OCI-LY3 (cell line): Measurements from ENCODE around the gene UMAD1.

Experiments used
- H2AFZ ChIP-seq: fragments of 200-600, 300-600 bp; shearing (Covaris generic); 2 replicates; pipeline ENCODE4 v1.6.0; 2014; ENCODE audit warnings: antibody characterized with exemption, low read depth, low read length
- H3K27ac ChIP-seq: fragments of 200-600, 300-600 bp; sonication (generic); 2 replicates; pipeline ENCODE4 v1.5.1; 2014; ENCODE audit warnings: mild to moderate bottlenecking, low read length, moderate library complexity, mixed read lengths
- H3K27me3 ChIP-seq: fragments of 200-600, 300-600 bp; sonication (generic); 2 replicates; pipeline ENCODE4 v1.6.1; 2014; ENCODE audit warnings: low read depth, low read length, mixed read lengths
- H3K36me3 ChIP-seq: fragments of 200-600, 300-600 bp; sonication (generic); replicated peaks from 2 replicates; pipeline ENCODE3; 2014; ENCODE audit warnings: low read depth, low read length, mixed read lengths
- H3K4me1 ChIP-seq: fragments of 300-600, 200-600 bp; sonication (generic); 2 replicates; pipeline ENCODE4 v1.6.1; 2014; ENCODE audit warnings: low read length, mixed read lengths
- H3K4me2 ChIP-seq: fragments of 200-600, 300-600 bp; sonication (generic); 2 replicates; pipeline ENCODE4 v1.6.1; 2014; ENCODE audit warnings: low read length, mixed read lengths
- H3K4me3 ChIP-seq: fragments of 300-600, 200-600 bp; sonication (generic); 2 replicates; pipeline ENCODE4 v1.5.1; 2014; ENCODE audit warnings: antibody characterized with exemption, mild to moderate bottlenecking, low read length, moderate library complexity
- H3K79me2 ChIP-seq: fragments of 300-600, 200-600 bp; shearing (Covaris generic); 2 replicates; pipeline ENCODE4 v1.6.1; 2014; ENCODE audit warnings: mild to moderate bottlenecking, low read length, mixed read lengths
- H3K9ac ChIP-seq: fragments of 300-600, 200-600 bp; shearing (Covaris generic); 2 replicates; pipeline ENCODE4 v1.6.0; 2014; ENCODE audit warnings: mild to moderate bottlenecking, low read length, moderate library complexity
- H3K9me3 ChIP-seq: fragments of 200-600, 300-600 bp; shearing (Covaris generic); 2 replicates; pipeline ENCODE4 v1.6.1; 2014; ENCODE audit warnings: low read length, mixed read lengths; ENCODE audit not compliant: insufficient read depth
- H4K20me1 ChIP-seq: fragments of 200-600, 300-600 bp; sonication (generic); 2 replicates; pipeline ENCODE4 v1.6.1; 2016; ENCODE audit warnings: low read length, mixed read lengths; ENCODE audit not compliant: insufficient read depth
- EZH2phosphoT487 ChIP-seq: fragments of 200-600 bp; shearing (Covaris generic); IDR thresholded peaks from 2 replicates; pipeline ENCODE4 v1.6.1; 2018; ENCODE audit warnings: antibody characterized with exemption, mixed run types, low read depth
- TF ChIP-seq, protein P1 (sequence below): fragments of 200-600, 300-600 bp; sonication (generic); IDR thresholded peaks from 2 replicates; pipeline ENCODE4 v1.5.1; 2014; ENCODE audit warnings: antibody characterized with exemption, low read length, low read depth

UMAD1 gene

DNA sequence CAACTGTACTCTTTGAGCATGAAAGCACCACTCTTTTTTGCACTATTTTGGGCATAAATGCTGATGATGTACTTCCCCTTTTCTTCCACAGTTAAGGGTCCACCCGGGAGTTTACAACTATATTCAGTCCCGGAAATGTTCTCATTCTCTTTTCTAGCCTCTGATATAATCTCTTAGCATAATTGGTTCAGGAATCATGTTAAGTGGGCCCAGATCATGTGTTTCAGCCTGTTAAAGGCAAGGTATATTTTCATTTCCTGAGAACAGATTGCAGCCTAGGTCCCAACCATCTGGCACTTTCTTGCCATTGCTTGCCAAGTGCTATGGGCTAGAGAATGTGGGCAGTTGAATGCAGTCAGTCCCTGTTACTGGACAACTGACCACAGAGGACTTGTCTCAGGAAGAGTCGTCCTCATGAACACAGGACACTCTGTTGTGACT lies 216.6 kb downstream of the UMAD1 start:
- no peaks in the 10 kb centered on the region for H3K79me2 ChIP-seq
- H3K36me3 ChIP-seq, result no peaks in the 10 kb centered on the region
- H3K4me1 ChIP-seq, result peaks cover 5% of the 10 kb centered on the region; the same call in 1 of the 2 replicates
- H4K20me1 ChIP-seq, result no peaks in the 10 kb centered on the region
- no peaks in the 10 kb centered on the region for H3K9me3 ChIP-seq
- no peak overlapping the region for H2AFZ ChIP-seq
- H3K27me3 ChIP-seq, result no peaks in the 10 kb centered on the region
- no peak overlapping the region for H3K27ac ChIP-seq
- TF ChIP-seq, protein P1, sequence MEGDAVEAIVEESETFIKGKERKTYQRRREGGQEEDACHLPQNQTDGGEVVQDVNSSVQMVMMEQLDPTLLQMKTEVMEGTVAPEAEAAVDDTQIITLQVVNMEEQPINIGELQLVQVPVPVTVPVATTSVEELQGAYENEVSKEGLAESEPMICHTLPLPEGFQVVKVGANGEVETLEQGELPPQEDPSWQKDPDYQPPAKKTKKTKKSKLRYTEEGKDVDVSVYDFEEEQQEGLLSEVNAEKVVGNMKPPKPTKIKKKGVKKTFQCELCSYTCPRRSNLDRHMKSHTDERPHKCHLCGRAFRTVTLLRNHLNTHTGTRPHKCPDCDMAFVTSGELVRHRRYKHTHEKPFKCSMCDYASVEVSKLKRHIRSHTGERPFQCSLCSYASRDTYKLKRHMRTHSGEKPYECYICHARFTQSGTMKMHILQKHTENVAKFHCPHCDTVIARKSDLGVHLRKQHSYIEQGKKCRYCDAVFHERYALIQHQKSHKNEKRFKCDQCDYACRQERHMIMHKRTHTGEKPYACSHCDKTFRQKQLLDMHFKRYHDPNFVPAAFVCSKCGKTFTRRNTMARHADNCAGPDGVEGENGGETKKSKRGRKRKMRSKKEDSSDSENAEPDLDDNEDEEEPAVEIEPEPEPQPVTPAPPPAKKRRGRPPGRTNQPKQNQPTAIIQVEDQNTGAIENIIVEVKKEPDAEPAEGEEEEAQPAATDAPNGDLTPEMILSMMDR, result no peak
- TF ChIP-seq EZH2phosphoT487, result no peak
- H3K9ac ChIP-seq, result no peak overlapping the region
- H3K4me3 ChIP-seq, result no peak overlapping the region
- no peak overlapping the region for H3K4me2 ChIP-seq

DNA sequence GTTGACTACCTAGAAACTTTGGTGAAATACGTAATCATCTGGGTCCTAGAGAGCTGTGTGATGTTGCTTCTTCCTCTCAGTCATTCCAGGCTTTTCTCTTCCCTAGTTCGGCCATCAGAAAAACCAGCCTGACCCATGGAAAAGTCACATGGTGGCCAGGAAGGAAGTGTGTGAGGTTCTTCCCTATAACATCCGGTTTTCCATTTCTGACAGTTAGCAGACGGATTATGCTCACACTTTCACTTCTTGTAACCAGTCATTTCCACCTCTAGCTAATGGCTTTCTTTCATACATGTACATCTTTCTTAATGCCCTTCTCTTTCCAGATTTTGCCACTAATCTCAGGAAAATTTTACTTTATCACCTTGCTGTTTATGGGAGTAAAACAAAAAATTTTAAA lies 218.0 kb downstream of the UMAD1 start:
- H3K4me1 ChIP-seq, result peaks cover 5% of the 10 kb centered on the region; the same call in 1 of the 2 replicates
- no peak overlapping the region for H3K4me2 ChIP-seq
- no peaks in the 10 kb centered on the region for H3K27me3 ChIP-seq
- H2AFZ ChIP-seq, result no peak overlapping the region
- no peak overlapping the region for H3K9ac ChIP-seq
- H3K9me3 ChIP-seq, result no peaks in the 10 kb centered on the region
- no peak overlapping the region for H3K27ac ChIP-seq
- no peaks in the 10 kb centered on the region for H3K79me2 ChIP-seq
- no peaks in the 10 kb centered on the region for H3K36me3 ChIP-seq
- TF ChIP-seq, protein P1, result no peak
- no peak for TF ChIP-seq EZH2phosphoT487
- no peak overlapping the region for H3K4me3 ChIP-seq
- H4K20me1 ChIP-seq, result no peaks in the 10 kb centered on the region

DNA sequence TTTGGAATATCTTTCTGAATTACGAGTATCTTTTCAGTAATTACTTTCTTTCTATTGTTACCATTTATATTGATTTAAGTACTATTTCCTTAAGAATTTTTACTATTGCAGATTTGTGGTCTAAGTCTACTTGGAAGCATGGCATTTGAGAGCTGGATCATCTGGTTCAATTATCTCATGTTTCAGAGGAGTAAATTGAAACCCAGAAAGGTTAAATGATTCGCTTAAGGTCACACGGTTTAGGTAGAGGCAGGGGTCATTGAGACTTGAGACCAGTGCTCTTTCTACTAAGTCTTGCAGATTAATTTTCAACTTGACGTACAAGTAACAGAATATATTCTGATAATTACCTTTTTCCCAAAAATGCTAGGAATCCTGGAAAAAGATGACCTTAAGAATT lies 218.9 kb downstream of the UMAD1 start:
- H3K4me3 ChIP-seq, result no peak overlapping the region
- H3K27me3 ChIP-seq, result no peaks in the 10 kb centered on the region
- H2AFZ ChIP-seq, result no peak overlapping the region
- H3K36me3 ChIP-seq, result no peaks in the 10 kb centered on the region
- H4K20me1 ChIP-seq, result no peaks in the 10 kb centered on the region
- H3K27ac ChIP-seq, result no peak overlapping the region
- H3K4me1 ChIP-seq, result peaks cover 5% of the 10 kb centered on the region; the same call in 1 of the 2 replicates
- H3K9ac ChIP-seq, result no peak overlapping the region
- H3K9me3 ChIP-seq, result no peaks in the 10 kb centered on the region
- TF ChIP-seq, protein P1, result no peak
- TF ChIP-seq EZH2phosphoT487, result no peak
- no peaks in the 10 kb centered on the region for H3K79me2 ChIP-seq
- no peak overlapping the region for H3K4me2 ChIP-seq

DNA sequence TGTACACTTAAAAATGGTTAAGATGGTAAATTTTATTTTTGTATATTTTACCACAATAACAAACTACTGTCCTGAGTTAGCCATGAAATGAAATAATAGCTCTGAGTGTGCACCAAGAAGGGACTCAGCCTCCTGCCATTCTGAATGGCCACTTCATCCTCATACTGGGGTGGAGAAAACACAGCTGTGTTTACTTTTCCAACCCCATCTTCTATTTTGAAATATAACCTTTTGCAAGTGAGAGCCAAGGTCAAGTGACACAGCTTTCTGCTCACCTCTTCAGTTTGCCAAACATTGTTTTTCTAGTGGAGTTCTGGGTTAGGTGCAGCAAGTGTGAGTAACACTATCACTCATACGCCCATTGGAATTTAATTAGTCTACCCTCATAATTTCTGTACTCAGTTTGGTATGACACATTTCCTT lies 220.7 kb downstream of the UMAD1 start:
- H3K27me3 ChIP-seq, result no peaks in the 10 kb centered on the region
- peaks cover 5% of the 10 kb centered on the region; the same call in 1 of the 2 replicates for H3K4me1 ChIP-seq
- no peak overlapping the region for H3K9ac ChIP-seq
- H3K9me3 ChIP-seq, result no peaks in the 10 kb centered on the region
- H3K36me3 ChIP-seq, result no peaks in the 10 kb centered on the region
- no peak overlapping the region for H3K4me3 ChIP-seq
- TF ChIP-seq, protein P1, result no peak
- no peak for TF ChIP-seq EZH2phosphoT487
- no peak overlapping the region for H3K4me2 ChIP-seq
- no peak overlapping the region for H2AFZ ChIP-seq
- no peaks in the 10 kb centered on the region for H3K79me2 ChIP-seq
- H3K27ac ChIP-seq, result no peak overlapping the region
- H4K20me1 ChIP-seq, result no peaks in the 10 kb centered on the region
